GM21360 (cell line): Measurements from ENCODE around the gene PAN2.
"Not testable (repeated sequence)": the region's sequence is repeated elsewhere in the genome, so short reads cannot be mapped to it uniquely, and the experiment has no call there.

Experiments
- ATAC-seq: cut with Tn5 transposase; IDR thresholded peaks from one replicate; pipeline ENCODE4 v1.9.1; 2021; ENCODE audit warnings: mild to moderate bottlenecking, moderate library complexity; ENCODE audit not compliant: unreplicated experiment

PAN2 gene

GRCh38 chr12:56315249-56315621 is 18.6 kb downstream of the PAN2 start:
- ATAC-seq = no peak

DNA sequence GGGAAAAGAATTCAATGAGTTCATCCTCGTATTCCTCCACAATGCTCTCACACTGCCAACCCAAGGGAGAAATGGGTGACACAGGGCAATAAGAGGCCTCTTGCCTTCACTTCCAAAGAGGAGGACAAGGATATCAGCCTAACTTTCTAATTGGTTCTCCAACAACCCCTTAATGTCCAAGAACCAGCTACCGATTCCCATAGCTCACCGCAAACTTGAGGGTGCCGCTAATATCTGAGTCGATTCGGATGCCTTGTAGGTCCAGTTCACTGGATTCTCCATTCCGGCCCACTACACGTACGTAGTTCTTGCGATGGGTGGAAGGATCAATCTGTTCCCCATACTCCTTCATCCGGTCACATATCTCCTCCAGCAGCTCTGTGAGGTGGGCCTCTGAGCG is 22.8 kb downstream of the PAN2 start:
- no peak for ATAC-seq

GRCh38 chr12:56308714-56309113 is 25.1 kb downstream of the PAN2 start:
- no peak for ATAC-seq

DNA sequence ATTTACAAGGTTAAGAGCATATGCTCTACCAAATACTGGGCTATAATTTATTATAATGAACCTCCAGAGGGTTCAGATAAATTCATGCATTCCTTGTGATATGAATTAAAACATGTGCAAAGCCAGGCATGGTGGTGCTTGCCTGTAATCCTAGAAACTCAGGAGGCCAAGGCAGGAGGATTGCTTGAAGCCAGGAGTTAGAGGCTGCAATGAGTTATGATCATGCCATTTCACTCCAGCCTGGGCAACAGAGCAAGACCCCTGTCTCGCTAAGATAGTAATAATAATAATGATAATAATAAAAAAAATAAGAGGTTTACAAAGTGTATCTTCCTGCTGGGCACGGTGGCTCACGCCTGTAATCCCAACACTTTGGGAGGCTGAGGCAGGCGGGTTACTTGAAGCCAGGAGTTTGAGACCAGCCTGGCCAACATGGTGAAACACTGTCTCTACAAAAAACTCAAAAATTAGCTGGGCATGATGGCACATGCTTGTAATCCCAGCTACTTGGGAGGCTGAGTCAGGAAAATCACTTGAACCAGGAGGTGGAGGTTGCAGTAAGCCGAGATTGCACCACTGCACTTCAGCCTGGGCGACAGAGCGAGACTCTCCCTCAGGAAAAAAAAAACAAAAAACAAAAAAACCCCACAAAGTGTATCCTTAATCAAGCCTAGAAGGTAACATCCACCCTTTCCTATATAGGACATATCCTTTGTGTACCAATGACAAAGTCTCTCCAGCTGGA is 26.4 kb downstream of the PAN2 start:
- ATAC-seq = no peak

DNA sequence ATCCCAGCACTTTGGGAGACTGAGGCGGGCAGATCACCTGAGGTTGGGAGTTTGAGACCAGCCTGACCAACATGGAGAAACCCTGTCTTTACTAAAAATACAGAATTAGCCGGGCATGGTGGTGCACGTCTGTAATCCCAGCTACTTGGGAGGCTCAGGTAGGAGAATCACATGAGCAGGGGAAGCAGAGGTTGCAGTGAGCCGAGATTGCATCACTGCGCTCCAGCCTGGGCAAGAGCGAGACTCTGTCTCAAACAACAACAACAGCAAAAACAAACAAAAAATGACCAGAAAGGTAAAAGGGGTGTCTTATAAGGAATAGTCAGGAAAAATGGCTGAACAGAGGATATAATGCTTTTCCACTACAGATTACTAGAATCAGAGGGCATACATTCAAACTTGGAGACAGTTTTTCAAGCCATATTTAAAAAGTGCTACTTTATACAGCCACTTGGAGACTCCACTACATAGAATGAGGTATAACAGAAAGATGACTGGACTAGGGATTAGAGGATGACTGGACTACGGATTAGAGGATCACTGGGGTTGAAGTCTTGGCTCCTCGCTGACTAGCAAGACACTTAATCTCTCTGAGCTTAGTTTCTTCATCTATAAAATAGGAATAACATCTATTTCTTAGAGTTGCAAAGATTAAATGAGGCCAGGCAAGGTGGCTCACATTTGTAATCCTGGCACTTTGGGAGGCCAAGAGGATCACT is 28.8 kb downstream of the PAN2 start:
- no peak for ATAC-seq

- ATAC-seq = no peak
Measured at GRCh38 chr12:56304276-56304675, 29.5 kb downstream of the PAN2 start.

GRCh38 chr12:56300644-56301464 is 32.9 kb downstream of the PAN2 start:
- ATAC-seq = no peak

DNA sequence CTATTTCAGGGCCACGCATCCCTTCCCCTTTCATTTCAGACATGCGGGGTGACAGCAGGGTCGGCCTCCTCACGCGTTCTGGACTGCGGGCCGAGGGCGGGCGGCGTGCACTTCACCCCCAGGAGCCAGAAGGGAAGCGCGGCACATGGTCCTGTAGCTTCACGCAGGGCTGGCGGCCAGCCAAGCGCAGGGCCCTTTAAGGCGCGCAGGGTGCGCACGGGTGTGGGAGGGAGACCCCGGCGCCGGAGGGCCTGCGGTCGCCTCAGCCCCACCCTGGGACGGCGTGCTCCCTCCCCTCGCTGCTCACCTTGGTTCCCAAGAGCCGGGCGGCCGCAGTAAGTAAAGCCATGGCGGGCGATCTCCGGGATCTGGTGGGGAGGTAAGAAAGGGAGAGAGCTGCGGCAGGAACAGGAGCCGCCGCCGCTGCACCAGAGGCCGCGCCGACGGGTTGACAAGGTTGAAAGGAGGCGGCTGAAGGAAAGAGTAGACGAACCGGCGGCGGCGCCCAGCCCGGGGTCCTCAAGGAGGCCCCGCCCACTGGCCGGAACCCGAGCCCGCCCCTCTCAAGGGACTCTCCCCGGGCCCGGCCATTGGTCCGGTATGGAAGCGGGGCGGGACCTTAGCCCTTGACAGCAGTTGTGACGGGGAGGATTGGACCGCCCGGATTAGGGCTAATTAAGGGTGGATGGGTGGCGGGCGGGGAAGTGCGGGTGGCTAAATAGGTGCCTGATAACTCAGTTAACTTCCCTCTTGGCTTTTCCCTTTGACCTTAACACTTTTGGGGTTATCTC is 33.8 kb downstream of the PAN2 start, which contains the start of gene CS:
TSS of gene CS (minus strand) at position 478 of the 791 bp plus-strand sequence. CDS start at position 349, 129 bp downstream.
- ATAC-seq = peak; percentile 91

- no peak for ATAC-seq
Measured at GRCh38 chr12:56299308-56299852, 34.4 kb downstream of the PAN2 start.

DNA sequence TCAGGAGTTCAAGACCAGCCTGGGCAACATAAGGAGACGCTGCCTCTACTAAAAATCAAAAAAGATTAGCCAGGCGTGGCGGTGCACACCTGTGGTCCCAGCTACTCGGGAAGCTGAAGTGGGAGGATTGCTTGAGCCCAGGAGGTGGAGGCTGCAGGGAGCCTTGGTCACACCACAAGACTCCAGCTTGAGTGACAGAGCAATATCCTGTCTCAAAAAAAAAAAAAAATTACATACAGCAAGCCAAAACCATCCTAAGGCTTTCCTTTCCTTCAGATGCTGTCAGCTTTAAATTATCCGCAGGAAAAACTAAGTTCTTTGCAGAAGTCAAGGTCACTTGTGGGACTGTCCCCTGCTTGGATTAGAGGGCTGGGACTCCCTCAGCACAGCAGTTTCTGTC is 35.0 kb downstream of the PAN2 start:
- ATAC-seq = no peak

DNA sequence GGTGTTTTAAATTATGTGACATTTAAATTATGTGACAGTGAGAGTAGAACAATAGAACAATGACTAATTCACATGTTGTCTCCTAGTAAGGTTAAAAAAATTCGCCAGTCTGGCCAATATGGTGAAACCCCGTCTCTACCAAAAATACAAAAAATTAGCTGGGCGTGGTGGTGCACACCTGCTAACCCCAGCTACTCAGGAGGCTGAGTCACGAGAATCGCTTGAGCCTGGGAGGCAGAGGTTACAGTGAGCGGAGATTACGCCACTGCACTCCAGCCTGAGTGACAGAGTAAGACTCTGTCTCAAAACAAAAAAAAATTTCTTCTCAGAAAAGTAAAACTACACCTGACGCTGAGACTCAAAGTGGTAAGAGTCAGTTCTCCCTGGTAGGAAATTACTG is 36.4 kb downstream of the PAN2 start:
- no peak for ATAC-seq

DNA sequence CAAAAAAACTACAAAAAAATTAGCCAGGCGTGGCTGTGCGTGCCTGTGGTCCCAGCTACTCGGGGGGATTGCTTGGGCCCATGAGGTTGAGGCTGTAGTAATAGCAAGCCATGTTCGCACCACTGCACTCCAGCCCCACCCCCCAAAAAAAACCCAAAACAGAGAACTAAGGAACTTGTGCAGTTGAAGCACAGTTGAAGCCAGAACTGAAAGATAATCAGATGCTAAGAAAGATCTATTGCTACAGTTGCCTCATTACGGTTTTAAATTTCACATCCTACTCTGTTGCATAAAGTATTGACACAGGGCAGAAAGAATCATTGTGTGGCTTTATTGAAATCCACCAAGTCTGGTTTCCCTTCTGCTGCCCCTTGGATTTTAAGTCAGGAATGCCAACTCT is 37.5 kb downstream of the PAN2 start:
- ATAC-seq = no peak

DNA sequence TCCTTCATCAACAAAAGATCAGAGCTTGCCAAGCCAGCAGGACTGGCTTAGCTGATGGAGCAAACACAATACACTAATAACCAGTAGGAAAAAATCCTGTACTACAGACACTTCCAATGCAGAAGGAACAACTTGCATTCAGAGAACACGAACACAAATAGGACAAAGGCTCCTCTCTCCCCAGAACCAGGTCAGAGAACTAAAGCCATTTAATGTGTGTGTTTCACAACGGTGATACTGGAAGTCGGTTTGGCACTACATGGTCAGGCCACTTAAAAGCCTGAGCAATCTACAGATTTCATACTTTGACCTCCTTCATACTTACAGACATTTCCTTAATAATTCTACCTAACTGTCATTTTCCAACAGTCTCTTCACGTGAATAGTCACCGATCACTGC is 40.0 kb downstream of the PAN2 start:
- no peak for ATAC-seq

DNA sequence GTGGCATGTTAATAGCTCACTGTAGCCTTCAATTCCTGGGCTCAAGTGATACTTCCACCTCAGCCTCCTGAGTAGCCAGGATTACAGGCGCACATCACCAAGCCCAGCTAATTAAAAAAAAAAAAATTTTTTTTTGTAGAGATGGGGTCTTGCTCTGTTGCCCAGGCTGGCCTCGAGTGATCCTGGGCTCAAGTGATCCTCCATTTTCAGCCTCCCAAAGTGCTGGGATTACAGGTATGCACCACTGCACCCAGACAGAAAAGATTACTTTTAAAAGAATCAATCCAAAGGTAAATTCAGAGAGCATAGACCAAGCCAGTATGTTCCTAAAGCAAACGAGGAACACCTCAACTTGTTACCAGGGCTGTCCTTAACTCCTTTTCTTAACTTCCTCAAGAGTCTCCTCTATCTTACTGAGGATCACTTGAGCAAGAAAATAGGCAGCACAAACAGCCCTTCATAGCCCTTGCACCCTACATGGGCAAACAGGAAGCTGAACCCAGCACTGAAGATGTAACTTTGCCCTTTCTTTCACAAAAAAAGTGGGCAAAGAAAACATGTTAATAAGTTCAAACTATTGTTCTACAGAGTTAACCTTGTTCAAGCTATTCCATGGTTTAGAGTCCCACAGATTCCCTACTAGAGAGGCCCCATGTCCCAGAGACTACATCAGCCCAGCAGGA is 45.0 kb downstream of the PAN2 start:
- ATAC-seq = no peak

GRCh38 chr12:56286044-56286830 is 47.6 kb downstream of the PAN2 start:
- ATAC-seq = no peak

- ATAC-seq = not testable (repeated sequence)
Measured at GRCh38 chr12:56284263-56284662, 49.5 kb downstream of the PAN2 start.

GRCh38 chr12:56282579-56282978 is 51.2 kb downstream of the PAN2 start:
- no peak for ATAC-seq

GRCh38 chr12:56282030-56282429 is 51.8 kb downstream of the PAN2 start:
- no peak for ATAC-seq

DNA sequence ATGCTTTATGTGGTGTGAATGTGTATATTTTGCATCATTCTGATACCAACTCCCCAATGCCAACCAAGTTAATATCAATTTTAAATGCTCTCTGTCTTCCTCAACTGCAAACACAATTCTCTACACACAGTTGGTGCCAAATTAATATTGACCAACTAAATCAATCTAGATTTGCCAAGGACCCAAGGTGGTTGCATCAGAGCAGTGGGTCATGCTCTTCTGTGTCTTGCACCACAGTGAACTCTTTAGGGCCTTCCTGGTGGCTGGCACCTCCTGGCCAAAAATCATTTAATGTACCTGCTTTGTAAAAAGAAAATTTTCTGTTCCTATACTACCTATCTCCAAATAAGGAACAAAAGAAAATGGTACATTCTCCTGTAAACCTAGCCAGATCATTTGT is 53.0 kb downstream of the PAN2 start:
- ATAC-seq = no peak
